Activated CD8-positive, alpha-beta memory T cell treated with anti-CD3 and anti-CD28 coated beads, Interleukin-2, amount 50 U/mL, for 4 hours (primary cell): ENCODE data around the gene PPP6R3.
"Not testable (repeated sequence)": the region's sequence is repeated elsewhere in the genome, so short reads cannot be mapped to it uniquely, and the experiment has no call there.

Experiments used
- DNase-seq: peaks from one replicate; pipeline ENCODE4 v3.0.0-alpha.2; 2020

Gene PPP6R3

DNA sequence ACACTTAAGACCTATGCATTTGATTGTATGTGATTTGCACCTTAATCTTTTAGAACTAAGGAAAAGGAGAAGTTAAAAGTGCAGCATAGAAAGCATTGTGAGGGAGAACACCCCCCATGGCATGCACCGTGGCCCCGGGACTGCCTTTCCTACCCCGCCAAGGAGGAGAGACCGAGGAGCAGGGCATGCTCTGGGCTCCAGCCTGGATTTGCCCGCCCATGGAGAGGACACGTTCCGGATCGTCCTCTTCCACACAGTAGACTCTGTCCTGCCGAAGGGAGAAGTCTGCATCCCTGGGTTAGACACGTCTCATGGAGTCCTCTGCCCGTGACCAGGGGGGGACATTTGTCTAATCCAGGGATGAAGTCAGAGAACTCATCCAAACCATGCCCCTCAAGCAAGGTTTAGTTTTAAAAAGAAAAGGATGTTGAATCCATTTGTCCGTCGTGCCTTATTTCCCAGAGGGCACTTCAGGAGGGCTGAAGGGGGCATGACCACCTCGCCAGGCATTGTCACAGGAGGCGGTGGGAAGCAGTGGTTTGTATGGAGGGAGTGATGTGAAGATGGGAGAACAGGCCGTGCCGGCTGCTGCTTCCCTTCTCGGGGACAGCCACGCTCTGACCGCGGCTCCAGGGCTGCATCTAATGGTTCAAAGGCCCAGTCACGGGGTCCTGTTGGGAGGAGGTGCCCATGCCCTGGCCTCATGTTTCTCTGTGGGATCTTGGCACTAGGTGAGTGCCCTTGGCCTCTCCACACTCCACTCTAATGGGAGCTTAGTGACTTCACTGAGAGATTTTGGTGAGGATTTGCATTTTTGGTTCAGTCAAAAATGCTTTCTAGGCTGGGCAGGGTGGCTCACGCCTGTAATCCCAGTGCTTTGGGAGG lies 157.6 kb downstream of the PPP6R3 start:
- DNase-seq = no peak

DNA sequence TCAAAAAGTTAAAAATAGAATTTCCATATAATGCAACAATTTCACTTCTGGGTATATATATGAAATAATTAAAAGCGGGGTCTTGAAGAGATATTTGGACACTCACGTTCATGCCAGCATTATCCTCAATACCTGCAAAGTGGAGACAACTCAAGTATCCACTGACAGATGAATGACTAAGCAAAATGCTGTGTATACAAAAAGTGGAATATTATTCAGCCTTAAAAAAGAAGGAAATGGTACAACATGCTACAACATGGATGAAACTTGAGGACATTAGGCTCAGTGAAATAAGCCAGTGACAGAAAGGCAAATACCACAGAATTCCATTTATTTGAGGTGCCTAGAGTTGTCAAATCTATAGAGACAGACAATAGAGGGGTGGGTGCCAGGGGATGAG lies 161.3 kb downstream of the PPP6R3 start:
- DNase-seq = no peak

GRCh38 chr11:68623706-68624105 lies 163.2 kb downstream of the PPP6R3 start:
- DNase-seq = not testable (repeated sequence)

DNA sequence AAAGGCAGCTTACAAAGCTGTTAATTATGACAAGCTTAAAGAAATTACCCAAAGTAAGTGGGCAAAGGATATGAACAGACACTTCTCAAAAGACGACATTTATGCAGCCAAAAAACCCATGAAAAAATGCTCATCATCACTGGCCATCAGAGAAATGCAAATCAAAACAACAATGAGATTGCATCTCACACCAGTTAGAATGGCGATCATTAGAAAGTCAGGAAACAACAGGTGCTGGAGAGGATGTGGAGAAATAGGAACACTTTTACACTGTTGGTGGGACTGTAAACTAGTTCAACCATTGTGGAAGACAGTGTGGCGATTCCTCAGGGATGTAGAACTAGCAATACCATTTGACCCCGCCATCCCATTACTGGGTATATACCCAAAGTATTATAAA lies 164.5 kb downstream of the PPP6R3 start:
- DNase-seq = not testable (repeated sequence)

- not testable (repeated sequence) for DNase-seq
Observed at GRCh38 chr11:68626236-68626635, 165.7 kb downstream of the PPP6R3 start.

DNA sequence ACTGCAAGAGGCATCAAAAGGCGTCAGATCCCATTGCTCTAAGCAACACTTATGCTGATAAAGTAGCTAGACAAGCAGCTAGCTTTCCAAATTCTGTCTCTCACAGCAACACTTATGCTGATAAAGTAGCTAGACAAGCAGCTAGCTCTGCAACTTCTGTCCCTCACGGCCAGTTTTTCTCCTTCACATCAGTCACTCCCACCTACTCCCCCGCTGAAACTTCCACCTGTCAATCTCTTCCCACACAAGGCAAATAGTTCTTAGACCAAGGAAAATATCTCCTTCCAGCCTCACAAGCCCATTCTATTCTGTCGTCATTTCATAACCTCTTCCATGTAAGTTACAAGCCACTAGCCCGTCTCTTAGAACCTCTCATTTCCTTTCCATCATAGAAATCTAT lies 168.3 kb downstream of the PPP6R3 start:
- not testable (repeated sequence) for DNase-seq

DNA sequence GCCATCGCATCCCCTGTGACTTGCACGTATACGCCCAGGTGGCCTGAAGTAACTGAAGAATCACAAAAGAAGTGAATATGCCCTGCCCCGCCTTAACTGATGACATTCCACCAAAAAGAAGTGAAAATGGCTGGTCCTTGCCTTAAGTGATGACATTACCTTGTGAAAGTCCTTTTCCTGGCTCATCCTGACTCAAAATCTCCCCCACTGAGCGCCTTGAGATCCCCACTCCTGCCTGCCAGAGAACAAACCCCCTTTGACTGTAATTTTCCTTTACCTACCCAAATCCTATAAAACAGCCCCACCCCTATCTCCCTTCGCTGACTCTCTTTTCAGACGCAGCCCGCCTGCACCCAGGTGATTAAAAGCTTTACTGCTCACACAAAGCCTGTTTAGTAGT lies 171.8 kb downstream of the PPP6R3 start:
- DNase-seq = not testable (repeated sequence)

DNA sequence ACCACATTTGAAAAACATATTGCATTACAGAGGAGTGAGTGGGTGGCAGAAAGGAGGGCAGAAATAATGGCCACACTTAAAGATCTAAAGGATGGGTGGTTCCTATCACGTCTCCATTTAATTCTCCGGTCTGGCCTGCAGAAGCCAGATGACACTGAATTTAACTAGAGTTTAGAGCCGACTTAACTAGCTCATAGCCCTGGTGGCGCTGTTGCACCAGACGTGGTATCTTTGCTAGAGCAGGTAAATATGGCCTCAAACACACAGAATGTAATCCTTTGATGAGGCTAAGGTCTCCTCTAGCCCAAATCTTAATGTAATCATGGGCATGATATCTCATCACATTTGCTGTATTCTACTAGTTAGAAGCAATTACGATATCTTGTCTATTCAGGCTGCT lies 172.2 kb downstream of the PPP6R3 start:
- no peak for DNase-seq

DNA sequence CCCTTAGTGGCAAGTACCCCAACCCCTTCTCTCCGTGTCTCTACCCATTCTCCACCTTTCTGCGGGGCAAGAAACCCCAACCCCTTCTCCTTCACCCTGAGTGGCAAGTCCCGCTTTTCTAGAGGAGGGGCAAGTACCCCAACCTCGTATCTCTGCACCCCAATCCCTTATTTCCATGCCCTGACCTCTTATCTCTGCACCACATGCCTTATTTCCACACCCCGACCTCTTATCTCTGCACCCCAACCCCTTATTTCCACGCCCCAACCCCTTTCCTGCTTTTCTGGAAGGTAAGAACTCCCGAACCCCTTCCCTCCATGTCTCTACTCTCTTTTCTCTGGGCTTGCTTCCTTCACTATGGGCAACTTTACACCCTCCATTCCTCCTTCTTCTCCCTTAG lies 174.1 kb downstream of the PPP6R3 start:
- not testable (repeated sequence) for DNase-seq

DNA sequence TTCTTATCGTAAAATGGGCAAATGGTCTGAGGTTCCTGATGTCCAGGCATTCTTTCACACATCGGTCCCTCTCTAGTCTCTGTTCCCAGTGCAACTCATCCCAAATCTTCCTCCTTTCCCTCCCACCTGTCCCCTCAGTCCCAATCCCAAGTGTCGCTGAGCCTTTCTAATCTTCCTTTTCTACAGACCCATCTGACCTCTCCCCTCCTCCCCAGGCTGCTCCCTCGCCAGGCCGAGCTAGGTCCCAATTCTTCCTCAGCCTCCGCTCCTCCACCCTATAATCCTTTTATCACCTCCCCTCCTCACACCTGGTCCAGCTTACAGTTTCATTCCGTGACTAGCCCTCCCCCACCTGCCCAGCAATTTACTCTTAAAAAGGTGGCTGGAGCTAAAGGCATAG lies 174.6 kb downstream of the PPP6R3 start:
- DNase-seq = not testable (repeated sequence)

DNA sequence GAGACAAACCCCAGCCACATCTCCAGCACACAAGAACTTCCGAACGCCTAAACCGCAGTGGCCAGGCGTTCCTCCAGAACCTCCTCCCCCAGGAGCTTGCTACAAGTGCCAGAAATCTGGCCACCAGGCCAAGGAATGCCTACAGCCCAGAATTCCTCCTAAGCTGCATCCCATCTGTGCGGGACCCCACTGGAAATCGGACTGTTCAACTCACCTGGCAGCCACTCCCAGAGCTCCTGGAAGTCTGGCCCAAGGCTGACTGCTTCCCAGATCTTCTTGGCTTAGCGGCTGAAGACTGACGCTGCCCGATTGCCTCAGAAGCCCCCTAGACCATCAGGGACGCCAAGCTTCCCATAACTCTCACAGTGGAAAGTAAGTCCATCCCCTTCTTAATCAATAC lies 175.3 kb downstream of the PPP6R3 start:
- not testable (repeated sequence) for DNase-seq

GRCh38 chr11:68639322-68639721 lies 178.8 kb downstream of the PPP6R3 start:
- DNase-seq = not testable (repeated sequence)

GRCh38 chr11:68641880-68642279 lies 181.3 kb downstream of the PPP6R3 start:
- DNase-seq = no peak

DNA sequence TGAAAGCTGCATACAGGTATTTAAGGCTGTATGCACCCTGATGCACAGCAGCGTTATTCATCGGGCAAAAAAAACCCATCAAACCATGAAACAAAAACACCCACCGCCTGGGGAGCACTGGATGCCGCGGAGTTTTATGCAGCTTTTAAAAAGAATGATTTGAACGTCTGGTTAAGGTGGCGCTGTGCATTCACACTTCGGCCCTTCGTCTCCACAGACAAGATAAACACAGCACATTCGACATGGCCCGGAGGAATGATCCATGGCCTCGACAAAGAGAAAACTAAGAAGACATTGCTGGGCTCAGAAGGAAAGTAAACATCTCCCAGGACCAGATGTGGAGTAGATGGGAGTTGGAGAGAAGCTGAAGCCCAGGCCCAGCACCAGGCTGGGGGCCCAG lies 183.0 kb downstream of the PPP6R3 start:
- no peak for DNase-seq

DNA sequence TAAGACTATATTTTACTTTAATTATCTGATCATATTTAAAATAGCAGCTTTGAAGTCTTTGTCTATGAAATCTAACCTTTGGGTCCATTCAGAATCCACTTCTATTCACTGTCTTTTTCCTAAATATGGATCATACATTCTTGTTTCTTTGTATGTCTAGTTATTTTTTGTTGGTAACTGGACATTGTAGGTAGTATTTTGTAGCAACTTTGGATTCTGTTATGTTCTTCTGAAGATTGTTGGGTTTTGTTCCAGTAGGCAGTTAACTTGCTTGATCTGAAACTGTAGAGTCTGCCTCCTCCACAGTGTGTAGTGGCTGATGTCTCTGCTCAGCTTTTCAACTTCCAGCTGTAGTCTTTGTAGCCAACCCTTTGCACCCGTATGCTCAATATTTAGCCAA lies 186.3 kb downstream of the PPP6R3 start:
- DNase-seq = no peak

DNA sequence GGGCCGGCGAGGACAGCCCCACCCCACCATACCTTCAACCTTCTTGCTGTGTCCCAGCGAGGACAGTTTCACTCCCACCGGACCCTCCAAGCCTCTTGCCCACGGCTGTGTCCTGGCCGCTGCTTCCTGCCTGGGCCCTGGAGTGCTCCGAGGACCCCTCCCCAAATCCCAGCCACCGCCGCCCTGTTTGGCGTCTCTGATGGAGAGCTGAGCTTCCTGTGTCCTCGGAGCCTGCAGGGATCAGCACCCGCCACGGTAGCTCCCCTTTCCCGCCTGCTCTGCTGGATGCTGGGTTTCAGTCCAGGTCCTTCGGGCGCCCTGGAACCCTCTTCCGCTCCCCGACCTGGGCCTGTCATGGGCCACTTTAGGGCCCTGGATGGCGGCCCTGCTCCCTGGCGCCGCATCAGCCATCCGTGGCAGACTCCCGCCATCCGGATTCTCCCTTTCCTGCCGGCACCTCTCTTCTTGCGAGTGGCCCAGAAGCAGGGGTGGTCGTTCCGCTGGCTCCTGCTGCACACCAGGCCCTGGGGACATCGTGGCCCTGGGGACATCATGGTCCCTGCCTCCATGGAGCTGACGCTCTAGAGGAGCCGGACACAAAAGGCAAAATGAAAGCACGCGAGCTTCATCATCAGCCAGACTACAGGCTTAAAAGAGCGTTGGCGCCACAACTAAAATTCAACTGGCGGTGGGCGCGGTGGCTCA lies 189.5 kb downstream of the PPP6R3 start:
- no peak for DNase-seq

DNA sequence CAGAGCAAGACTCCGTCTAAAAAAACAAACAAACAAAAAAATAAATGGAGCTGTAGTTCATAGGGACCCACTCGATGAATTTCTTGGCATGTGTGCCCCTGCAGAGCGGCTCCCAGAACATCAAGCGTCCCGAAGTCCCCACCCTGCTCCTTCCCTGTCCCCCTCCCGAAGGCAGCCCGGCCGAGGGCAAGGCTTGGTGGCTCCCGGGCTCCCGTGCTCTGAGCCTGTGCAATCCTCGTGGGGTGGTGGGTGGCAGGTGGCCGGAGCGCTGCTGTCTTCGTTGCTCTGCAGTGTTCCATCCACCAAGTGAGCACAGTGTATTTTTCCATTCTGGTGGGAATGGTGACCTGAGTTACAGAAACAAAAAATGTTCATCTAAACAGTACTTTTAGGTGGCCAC lies 190.2 kb downstream of the PPP6R3 start:
- no peak for DNase-seq

- no peak for DNase-seq
Observed at GRCh38 chr11:68651208-68651984, 190.8 kb downstream of the PPP6R3 start.

- DNase-seq = no peak
Observed at GRCh38 chr11:68651985-68652682, 191.6 kb downstream of the PPP6R3 start.

GRCh38 chr11:68652683-68653156 lies 192.2 kb downstream of the PPP6R3 start:
- DNase-seq = no peak

DNA sequence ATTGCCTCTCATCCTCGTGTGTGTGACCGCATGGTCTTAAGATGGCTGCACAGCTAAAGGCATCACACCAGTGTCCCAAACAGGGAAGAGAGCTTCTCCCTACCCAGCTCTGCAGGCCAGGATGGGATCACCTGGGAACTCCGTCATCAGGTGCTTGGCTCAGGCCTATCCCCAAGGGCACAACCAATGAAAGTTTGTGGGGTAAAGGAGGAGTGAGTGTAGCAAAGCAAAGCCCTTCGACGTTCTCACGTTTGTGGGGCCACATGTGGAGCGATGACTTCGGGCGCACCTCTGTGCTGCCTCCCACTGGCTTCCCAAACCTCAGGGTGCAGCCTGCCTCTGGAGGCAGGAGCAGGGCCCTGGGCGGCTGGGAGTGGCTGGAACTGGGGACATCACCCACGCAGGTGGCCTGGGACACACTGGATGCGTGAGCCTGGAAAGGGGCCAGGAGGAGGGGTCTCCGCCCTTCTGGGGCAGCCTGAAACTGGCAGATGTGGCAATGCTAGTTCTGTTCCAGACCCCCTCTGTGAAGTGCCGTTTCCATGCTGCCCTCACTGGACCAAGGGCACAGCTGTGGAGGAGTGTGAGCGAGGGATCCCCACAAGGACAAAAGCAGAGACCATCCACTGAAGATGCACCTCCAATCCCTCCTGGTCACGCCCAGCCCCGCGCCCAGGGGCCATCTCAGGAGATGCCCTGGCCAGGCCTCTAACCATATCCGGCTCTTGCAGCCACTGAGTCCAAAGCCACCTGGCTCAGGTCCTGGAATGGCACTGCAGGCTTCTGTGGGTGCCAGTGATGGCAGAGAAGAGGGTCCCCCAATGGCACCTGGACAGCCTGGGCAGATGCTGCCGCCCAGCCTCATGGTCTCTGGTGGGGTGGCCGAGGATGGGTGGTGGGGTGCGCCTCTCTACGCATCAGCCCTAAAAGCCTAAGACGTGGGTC lies 193.2 kb downstream of the PPP6R3 start:
- DNase-seq = no peak
